Activated naive CD8-positive, alpha-beta T cell treated with anti-CD3 and anti-CD28 coated beads, Interleukin-2, amount 50 U/mL, for 24 hours (primary cell): Measurements from ENCODE around the gene BTBD9.

ENCODE experiments used
- ATAC-seq: fragments of 150-1000 bp; cut with Tn5 transposase; one replicate; pipeline ENCODE4 v1.10.0; 2021
- DNase-seq: peaks from one replicate; pipeline ENCODE4 v3.0.0; 2021
- H3K27ac Mint-ChIP-seq: one replicate; pipeline ENCODE4 v1.8.0; 2021; ENCODE audit warnings: mild to moderate bottlenecking, mixed read lengths
- H3K27me3 Mint-ChIP-seq: one replicate; pipeline ENCODE4 v1.8.0; 2021; ENCODE audit warnings: mixed read lengths
- H3K36me3 Mint-ChIP-seq: one replicate; pipeline ENCODE4 v1.8.0; 2021; ENCODE audit warnings: low read depth, mixed read lengths
- H3K4me1 Mint-ChIP-seq: one replicate; pipeline ENCODE4 v1.8.0; 2021; ENCODE audit warnings: mixed read lengths
- H3K4me3 Mint-ChIP-seq: one replicate; pipeline ENCODE4 v1.8.0; 2021; ENCODE audit warnings: mild to moderate bottlenecking, moderate library complexity, mixed read lengths
- H3K9me3 Mint-ChIP-seq: one replicate; pipeline ENCODE4 v1.8.0; 2021; ENCODE audit warnings: mixed read lengths

BTBD9 gene

GRCh38 chr6:38270367-38270766, 369.4 kb downstream of the BTBD9 start:
- no peaks in the 10 kb centered on the region for H3K27me3 Mint-ChIP-seq
- H3K27ac Mint-ChIP-seq, result no peak overlapping the region
- H3K4me1 Mint-ChIP-seq, result peaks cover 13% of the 10 kb centered on the region
- no peaks in the 10 kb centered on the region for H3K36me3 Mint-ChIP-seq
- ATAC-seq, result no peak
- DNase-seq, result no peak
- H3K9me3 Mint-ChIP-seq, result no peaks in the 10 kb centered on the region
- no peak overlapping the region for H3K4me3 Mint-ChIP-seq

- DNase-seq (no peak), ATAC-seq (no peak)
- no peak overlapping the region for H3K27ac Mint-ChIP-seq
- no peak overlapping the region for H3K4me3 Mint-ChIP-seq
- no peaks in the 10 kb centered on the region for H3K36me3 Mint-ChIP-seq
- H3K4me1 Mint-ChIP-seq, result peaks cover 13% of the 10 kb centered on the region
- H3K27me3 Mint-ChIP-seq, result no peaks in the 10 kb centered on the region
- H3K9me3 Mint-ChIP-seq, result no peaks in the 10 kb centered on the region
These were observed 370.1 kb downstream of the BTBD9 start for GRCh38 chr6:38269461-38270172.

- no peak overlapping the region for H3K27ac Mint-ChIP-seq
- ATAC-seq, result no peak
These were observed 371.4 kb downstream of the BTBD9 start for GRCh38 chr6:38268342-38268741.

GRCh38 chr6:38266921-38267354, 372.8 kb downstream of the BTBD9 start:
- ATAC-seq (no peak), DNase-seq (no peak)
- H3K27me3 Mint-ChIP-seq, result no peaks in the 10 kb centered on the region
- H3K36me3 Mint-ChIP-seq, result no peaks in the 10 kb centered on the region
- H3K9me3 Mint-ChIP-seq, result no peaks in the 10 kb centered on the region
- no peak overlapping the region for H3K27ac Mint-ChIP-seq
- peaks cover 21% of the 10 kb centered on the region for H3K4me1 Mint-ChIP-seq
- no peak overlapping the region for H3K4me3 Mint-ChIP-seq

More at GRCh38 chr6:38268342-38268741, 371.4 kb downstream of the BTBD9 start:
- H3K9me3 Mint-ChIP-seq, result no peaks in the 10 kb centered on the region
- no peaks in the 10 kb centered on the region for H3K27me3 Mint-ChIP-seq
- peaks cover 10% of the 10 kb centered on the region for H3K4me1 Mint-ChIP-seq
- no peaks in the 10 kb centered on the region for H3K36me3 Mint-ChIP-seq
- no peak overlapping the region for H3K4me3 Mint-ChIP-seq
- no peak for DNase-seq

- no peak for ATAC-seq
- Mint-ChIP-seq H3K4me3 (no peak overlapping the region), H3K36me3 (peaks cover under 1% of the 10 kb centered on the region), H3K9me3 (no peaks in the 10 kb centered on the region), H3K4me1 (peaks cover 26% of the 10 kb centered on the region), H3K27ac (no peak overlapping the region), H3K27me3 (no peaks in the 10 kb centered on the region)
- no peak for DNase-seq
These were observed 375.1 kb downstream of the BTBD9 start for GRCh38 chr6:38264605-38265004.

GRCh38 chr6:38262609-38263008, 377.1 kb downstream of the BTBD9 start:
- Mint-ChIP-seq H3K36me3 (peaks cover 5% of the 10 kb centered on the region), H3K4me1 (peaks cover 32% of the 10 kb centered on the region), H3K9me3 (no peaks in the 10 kb centered on the region), H3K4me3 (no peak overlapping the region), H3K27ac (peak overlapping the region; percentile 41), H3K27me3 (no peaks in the 10 kb centered on the region)
- DNase-seq (no peak), ATAC-seq (peak; percentile 53)

- peak overlapping the region; percentile 41 for H3K27ac Mint-ChIP-seq
- H3K27me3 Mint-ChIP-seq, result no peaks in the 10 kb centered on the region
- H3K36me3 Mint-ChIP-seq, result peaks cover 8% of the 10 kb centered on the region
- DNase-seq, result no peak
- H3K4me1 Mint-ChIP-seq, result peaks cover 32% of the 10 kb centered on the region
- no peak overlapping the region for H3K4me3 Mint-ChIP-seq
- no peak for ATAC-seq
- H3K9me3 Mint-ChIP-seq, result no peaks in the 10 kb centered on the region
These were observed 377.7 kb downstream of the BTBD9 start for GRCh38 chr6:38262026-38262425.

- ATAC-seq (no peak), DNase-seq (no peak)
- Mint-ChIP-seq H3K36me3 (peaks cover 8% of the 10 kb centered on the region), H3K4me3 (no peak overlapping the region), H3K27ac (no peak overlapping the region), H3K4me1 (peaks cover 32% of the 10 kb centered on the region), H3K27me3 (no peaks in the 10 kb centered on the region), H3K9me3 (no peaks in the 10 kb centered on the region)
These were observed 378.1 kb downstream of the BTBD9 start for GRCh38 chr6:38261626-38262025.

- H3K36me3 Mint-ChIP-seq, result peaks cover 22% of the 10 kb centered on the region
These were observed 380.0 kb downstream of the BTBD9 start for GRCh38 chr6:38259736-38260135.

GRCh38 chr6:38248500-38249234, 391.1 kb downstream of the BTBD9 start:
- no peak for ATAC-seq
- Mint-ChIP-seq H3K27me3 (no peaks in the 10 kb centered on the region), H3K4me3 (no peak overlapping the region), H3K4me1 (no peaks in the 10 kb centered on the region), H3K9me3 (no peaks in the 10 kb centered on the region), H3K27ac (no peak overlapping the region), H3K36me3 (peaks cover 6% of the 10 kb centered on the region)
- no peak for DNase-seq

More at GRCh38 chr6:38259736-38260135, 380.0 kb downstream of the BTBD9 start:
- Mint-ChIP-seq H3K4me1 (peaks cover 32% of the 10 kb centered on the region), H3K27me3 (no peaks in the 10 kb centered on the region), H3K27ac (peak overlapping the region; percentile 64), H3K9me3 (peaks cover 4% of the 10 kb centered on the region), H3K4me3 (no peak overlapping the region)
- ATAC-seq (peak; percentile 78), DNase-seq (no peak)

- Mint-ChIP-seq H3K27ac (no peak overlapping the region), H3K27me3 (no peaks in the 10 kb centered on the region), H3K4me1 (no peaks in the 10 kb centered on the region), H3K4me3 (no peak overlapping the region), H3K36me3 (no peaks in the 10 kb centered on the region), H3K9me3 (no peaks in the 10 kb centered on the region)
- DNase-seq (no peak), ATAC-seq (no peak)
These were observed 394.4 kb downstream of the BTBD9 start for GRCh38 chr6:38245295-38245694.

GRCh38 chr6:38244869-38245268, 394.9 kb downstream of the BTBD9 start:
- H3K4me1 Mint-ChIP-seq, result peaks cover under 1% of the 10 kb centered on the region
- no peak overlapping the region for H3K27ac Mint-ChIP-seq
- ATAC-seq (no peak), DNase-seq (no peak)
- H3K27me3 Mint-ChIP-seq, result no peaks in the 10 kb centered on the region
- H3K36me3 Mint-ChIP-seq, result no peaks in the 10 kb centered on the region
- no peak overlapping the region for H3K4me3 Mint-ChIP-seq
- no peaks in the 10 kb centered on the region for H3K9me3 Mint-ChIP-seq

- DNase-seq, result no peak
- Mint-ChIP-seq H3K36me3 (no peaks in the 10 kb centered on the region), H3K9me3 (no peaks in the 10 kb centered on the region), H3K27me3 (no peaks in the 10 kb centered on the region), H3K4me3 (no peak overlapping the region), H3K27ac (no peak overlapping the region), H3K4me1 (peaks cover 3% of the 10 kb centered on the region)
- ATAC-seq, result no peak
These were observed 398.4 kb downstream of the BTBD9 start for GRCh38 chr6:38241200-38241871.

- Mint-ChIP-seq H3K4me3 (no peak overlapping the region), H3K36me3 (no peaks in the 10 kb centered on the region), H3K4me1 (peaks cover 3% of the 10 kb centered on the region), H3K9me3 (no peaks in the 10 kb centered on the region), H3K27me3 (no peaks in the 10 kb centered on the region), H3K27ac (peak overlapping the region; percentile 53)
- ATAC-seq, result no peak
- DNase-seq, result no peak
These were observed 399.8 kb downstream of the BTBD9 start for GRCh38 chr6:38239719-38240451.
